Amniotic stem cell (primary cell): Measurements from ENCODE around the gene NUP50.

ENCODE experiments used
- DNase-seq: peaks from one replicate; lab custom pipeline; 2025; lab: John Stamatoyannopoulos, UW

The NUP50 gene

DNA sequence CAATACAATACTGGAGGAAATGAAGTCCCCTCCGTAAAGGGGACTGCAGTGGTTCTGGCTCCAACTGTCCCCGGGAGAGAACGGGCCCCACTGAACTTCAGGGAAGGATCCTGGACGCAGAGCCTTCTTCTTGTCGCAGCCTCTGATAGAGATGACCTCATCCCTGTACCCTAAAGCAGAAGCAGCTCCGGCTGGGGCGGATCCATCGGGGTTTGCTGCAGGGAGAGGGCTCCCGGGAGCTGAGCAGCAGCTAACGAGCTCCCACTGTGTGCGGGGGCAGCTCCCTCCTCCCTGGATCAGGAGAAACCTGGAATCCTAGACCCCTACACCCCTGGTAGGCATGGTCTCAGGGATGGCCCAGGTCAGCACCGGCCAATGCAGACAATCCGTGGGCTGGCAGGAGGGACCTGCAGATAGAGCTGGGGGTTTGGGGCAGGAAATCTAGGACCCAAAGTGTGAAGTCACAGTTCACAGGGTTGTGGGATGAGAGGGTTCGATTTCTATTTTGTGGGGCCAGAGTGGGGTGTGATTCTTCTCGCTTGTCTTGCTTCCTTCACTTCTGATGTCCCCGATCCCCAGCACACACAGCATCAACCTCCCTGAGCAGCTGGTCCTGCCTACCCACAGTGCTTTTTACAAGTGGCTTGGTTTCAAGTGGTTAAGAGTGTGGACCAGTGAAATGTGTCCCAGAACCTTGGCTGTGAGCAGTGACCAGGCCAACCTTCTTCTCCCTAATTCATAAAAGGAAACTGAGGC is 64.1 kb downstream of the NUP50 start:
- no peak for DNase-seq

DNA sequence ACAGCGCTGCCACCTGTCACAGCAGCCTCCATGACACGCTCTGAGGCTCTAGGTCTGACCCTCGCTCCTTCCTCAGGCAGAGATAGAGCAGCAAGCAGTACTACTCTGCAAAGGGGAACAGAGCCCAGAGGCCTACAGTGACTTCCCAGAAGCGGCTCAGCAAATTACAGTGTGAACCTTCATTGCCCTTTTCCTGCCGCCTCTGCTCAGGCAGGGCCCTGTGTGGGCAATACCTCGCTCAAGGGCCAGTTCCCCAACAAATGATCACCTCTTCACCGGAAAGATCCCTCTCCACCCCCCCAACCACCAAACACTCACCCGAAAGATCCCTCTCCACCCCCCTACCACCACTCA is 64.7 kb downstream of the NUP50 start:
- no peak for DNase-seq

DNA sequence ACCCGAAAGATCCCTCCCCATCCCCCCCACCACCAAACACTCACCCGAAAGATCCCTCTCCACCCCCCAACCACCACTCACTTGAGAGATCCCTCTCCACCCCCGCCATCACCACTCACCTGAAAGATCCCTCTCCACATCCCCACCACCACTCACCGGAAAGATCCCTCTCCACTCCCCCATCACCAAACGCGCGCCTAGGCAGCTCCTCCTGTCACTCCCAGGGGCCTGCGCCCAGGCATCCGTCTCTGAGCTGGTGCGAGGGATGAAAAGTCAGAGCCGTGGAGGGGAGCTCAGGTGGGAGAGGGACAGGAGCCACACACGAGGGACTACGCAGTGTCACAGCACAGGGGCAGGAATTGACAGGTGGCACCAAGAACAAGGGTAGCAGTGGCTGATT is 65.5 kb downstream of the NUP50 start:
- no peak for DNase-seq

DNA sequence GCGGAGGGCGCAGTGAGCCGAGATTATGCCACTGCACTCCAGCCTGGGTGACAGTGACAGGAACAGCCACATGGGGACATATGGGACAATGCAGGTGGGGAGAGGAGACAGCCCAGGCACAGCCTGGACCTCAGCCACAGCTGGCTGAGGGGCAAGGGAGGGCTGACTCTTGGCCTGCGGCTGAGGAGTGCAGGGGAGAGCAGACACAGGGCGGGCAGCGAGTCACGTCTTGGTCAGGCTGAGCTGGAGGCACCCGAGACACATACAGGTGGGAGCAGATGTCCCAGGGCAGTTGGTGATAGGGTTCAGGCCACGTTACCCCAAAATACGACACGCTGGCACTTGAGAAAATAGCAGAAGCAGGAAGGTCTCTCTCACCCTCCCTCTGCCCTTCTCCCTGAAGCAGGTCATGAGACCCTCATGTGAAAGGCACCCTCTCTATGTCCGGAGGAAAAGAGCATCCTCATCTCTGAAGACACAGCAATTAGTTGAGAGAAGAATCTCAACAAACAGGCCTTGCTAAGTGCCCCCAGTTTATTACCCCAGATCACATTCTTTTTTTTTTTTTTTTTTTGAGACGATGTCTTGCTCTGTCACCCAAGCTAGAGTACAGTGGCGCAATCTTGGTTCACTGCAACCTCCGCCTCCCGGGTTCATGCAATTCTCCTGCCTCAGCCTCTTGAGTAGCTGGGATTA is 66.4 kb downstream of the NUP50 start:
- no peak for DNase-seq

DNA sequence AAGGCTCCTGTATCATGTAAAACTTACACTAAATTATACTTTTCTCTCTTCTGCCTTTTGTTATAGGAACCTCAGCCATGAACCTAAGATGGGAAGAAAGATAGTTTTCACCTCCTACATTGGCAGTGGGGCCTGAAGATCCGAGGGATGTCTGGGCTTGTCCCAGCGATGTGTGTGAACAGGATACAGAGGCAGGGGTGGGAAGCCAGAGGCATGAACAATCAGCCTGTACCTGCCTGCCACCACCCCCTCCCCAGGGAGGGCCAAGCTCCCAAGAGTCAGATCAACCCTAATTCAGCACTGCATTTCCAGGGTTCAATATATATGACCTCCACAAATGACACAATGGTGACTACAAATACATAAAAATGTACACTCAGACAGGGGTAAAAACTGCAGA is 67.6 kb downstream of the NUP50 start:
- no peak for DNase-seq

DNA sequence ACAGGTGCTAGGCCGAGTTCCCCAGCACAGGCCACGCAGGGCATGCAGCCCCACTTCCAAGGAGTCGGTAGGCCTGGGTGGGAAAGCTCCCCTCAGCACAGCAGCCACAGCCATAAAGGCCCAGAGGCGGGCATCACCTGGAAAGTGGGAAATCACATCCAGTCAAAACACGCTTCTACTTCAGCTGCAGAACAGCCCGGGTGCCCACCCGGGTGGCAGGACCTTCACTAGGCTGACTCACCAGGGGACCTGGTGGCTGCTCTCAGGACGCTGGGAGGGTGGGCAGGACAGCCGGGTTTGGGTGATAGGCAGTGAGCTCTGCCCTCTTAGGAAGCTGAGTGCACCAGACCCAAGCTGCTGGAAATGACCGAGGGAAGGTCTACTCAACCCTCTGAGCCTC is 69.7 kb downstream of the NUP50 start:
- DNase-seq: no peak

DNA sequence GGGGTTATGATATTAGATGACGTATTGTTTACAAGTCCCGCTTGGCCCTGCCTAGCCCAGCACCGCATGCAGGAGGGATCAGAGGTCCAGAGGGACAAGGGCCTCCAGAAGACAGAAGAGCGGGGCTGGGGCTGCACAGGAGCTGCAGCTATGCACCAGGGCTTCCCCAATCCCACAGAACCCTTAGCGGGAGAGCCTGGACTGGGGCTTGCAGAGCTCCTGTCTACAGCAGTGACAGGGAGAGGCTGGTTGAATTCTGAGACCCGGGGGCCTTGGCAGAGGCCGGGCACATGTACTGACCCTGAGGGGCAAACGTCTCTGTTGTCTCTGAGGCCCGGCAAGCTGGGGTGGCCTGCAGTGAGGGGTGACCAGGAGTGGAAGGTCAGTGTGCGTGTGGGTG is 70.1 kb downstream of the NUP50 start:
- no peak for DNase-seq

DNA sequence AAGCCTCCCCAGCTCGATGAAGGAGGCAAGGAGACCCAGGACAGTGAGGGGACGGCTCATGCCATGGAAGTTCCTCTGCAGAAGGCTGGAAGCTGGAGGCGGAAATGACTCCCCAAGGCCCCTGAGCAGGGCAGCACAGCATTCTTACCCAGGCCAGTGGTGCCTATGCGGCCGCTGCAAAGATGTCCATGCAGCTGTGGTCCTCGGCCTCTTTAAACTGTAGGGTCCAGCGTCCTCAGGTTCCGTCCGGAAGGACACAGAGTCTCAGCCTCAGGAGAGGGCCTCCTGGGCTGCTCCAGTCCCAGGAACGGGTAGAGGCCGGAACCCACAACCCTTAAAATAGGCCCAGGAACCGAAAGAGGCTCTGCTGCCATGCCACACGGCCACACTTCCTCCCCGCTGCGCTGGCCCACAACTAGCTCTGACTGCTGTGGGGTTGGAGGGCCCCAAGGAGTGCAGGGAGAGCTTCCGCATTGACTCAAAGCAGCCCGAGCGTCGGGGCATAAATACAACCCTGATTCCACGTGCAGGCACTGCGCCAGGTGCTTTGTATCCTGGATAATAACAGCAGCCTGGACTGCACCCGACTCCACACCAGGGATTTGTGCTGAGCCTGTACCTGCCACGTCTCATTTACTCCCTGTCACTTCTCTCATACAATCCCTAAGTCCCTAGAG is 71.5 kb downstream of the NUP50 start:
- no peak for DNase-seq

DNA sequence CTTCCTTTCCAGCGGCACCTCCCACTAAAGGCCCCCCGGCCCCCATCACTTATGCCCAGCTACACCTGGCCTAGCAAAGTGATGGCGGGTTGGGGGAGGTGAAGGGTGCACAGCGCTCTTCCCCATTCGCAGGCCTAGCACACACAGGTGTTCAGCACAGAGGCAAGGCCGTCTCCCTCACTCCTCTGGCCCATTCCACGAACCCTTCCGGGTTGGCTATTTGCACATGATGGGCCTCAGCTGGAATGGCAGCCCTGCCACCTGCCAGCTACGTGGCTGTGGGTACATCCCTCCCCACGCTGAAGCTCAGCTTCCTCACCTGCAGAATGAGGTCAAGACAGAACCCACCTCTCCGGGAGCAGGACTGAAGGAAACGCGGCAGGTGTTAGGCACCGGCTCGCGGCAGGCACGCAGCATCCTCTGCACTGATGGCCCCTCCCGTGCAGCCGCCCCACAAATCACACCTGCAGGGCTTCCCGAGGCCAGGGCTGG is 72.2 kb downstream of the NUP50 start:
- no peak for DNase-seq

DNA sequence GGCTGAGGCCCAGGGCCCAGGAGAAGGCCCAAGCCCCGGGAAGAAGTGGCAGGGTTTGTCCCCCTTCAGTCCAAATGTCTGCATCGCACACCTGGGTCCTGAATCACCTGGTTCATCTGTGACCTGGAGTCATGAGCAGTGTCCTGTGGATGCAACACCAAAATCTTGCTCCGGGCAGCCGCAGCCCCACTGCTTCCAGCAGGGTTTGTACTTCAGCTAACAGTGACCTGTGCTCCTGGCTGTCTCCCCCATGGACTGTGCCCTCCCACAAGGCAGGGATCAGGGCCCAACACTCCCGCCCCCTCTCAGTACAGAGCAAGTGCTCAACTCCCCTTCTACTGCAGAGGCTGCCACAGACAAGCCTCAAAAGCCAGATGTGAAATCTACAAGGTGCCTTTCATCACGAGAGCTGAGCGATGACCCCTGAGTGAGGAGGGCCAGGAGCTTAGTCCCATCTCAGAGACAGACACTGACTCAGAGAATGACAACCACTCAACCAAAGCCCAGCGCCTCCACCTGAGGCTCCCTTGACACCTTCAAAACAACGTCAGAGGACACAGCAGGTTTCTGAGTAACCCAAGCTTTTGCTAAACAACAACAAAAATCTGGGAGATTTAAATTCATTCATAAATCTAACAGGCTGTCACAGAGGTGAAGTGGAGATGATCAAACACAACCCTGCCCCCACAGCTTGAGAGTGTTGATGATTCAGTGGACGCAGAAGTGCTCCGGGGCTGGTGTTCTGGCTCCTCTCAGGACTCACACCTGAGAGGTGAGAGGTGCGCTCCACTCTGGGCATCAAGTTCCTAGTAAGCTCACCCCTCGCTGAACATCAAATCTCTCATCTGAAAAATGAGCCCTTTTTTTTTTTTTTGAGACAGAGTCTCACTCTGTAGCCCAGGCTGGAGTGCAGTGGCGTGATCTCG is 73.6 kb downstream of the NUP50 start:
- no peak for DNase-seq
